ENCODE measurements around the gene PYHIN1.

GRCh38 chr1:158969855-158970254 lies 38.5 kb downstream of the PYHIN1 start:
- no peak for TF ChIP-seq CTCF (IDR thresholded peaks at IDR 0.05)
- TF ChIP-seq POLR2AphosphoS5 (IDR thresholded peaks at IDR 0.05): no peak
